Transverse colon (tissue), 4 donors: Measurements from ENCODE around the gene UBE2K. TPM values are rescaled to one million over a fixed set of nuclear protein-coding genes. Genes with fewer than 3 reads are reported as not detected.
"Not testable (repeated sequence)": the region's sequence is repeated elsewhere in the genome, so short reads cannot be mapped to it uniquely, and the experiment has no call there.

Source experiments
- DNase-seq: peaks from one replicate; pipeline ENCODE4 v3.0.0-alpha.2; 2019
- H3K27ac ChIP-seq, 4 donors: fragments of 200-600 bp; sonication (generic); 2 replicates each; pipeline ENCODE4 v1.5.1; 2016 to 2018; ENCODE audit warnings: inconsistent platforms in 4 of 4
- H3K27me3 ChIP-seq: fragments of 200-600 bp; sonication (generic); 2 replicates; pipeline ENCODE4 v1.5.1; 2017; ENCODE audit warnings: inconsistent platforms
- H3K36me3 ChIP-seq, 4 donors: fragments of 200-600 bp; sonication (generic); 2 replicates each; pipeline ENCODE4 v1.5.1; 2017 to 2019; ENCODE audit warnings: inconsistent platforms in 4 of 4
- H3K4me1 ChIP-seq, 4 donors: fragments of 200-600 bp; sonication (generic); 2 replicates each; pipeline ENCODE4 v1.5.1; 2017 to 2020; ENCODE audit warnings: inconsistent platforms in 4 of 4
- H3K4me3 ChIP-seq, 4 donors: fragments of 200-600 bp; sonication (generic); 1 replicate in 1 of 4; 2 replicates in 3 of 4; pipeline versions ENCODE4 v1.5.1 to v1.6.1; 2017 to 2019; ENCODE audit warnings: inconsistent platforms in 4 of 4
- H3K9me3 ChIP-seq, 2 donors: fragments of 200-600 bp; sonication (generic); 2 replicates each; pipeline ENCODE4 v1.5.1; 2017 to 2019; ENCODE audit warnings: inconsistent platforms in 2 of 2
- CTCF ChIP-seq, 5 experiments: fragments of 200-600 bp in 3 of 5; fragments of 450-650 bp in 2 of 5; sonication (generic) in 3 of 5; IDR thresholded peaks; 1 replicate in 2 of 5; 2 replicates in 3 of 5; pipeline ENCODE4 v1.5.1; 2016 to 2017; ENCODE audit warnings: antibody characterized with exemption in 5 of 5, inconsistent platforms in 3 of 5, mild to moderate bottlenecking in 2 of 5, moderate library complexity in 1 of 5
- EP300 ChIP-seq: sonication (generic); formaldehyde crosslinking; IDR thresholded peaks from one replicate; pipeline ENCODE4 v1.6.1; 2017; ENCODE audit warnings: antibody characterized with exemption, low read depth
- POLR2A ChIP-seq: fragments of 450-650 bp; IDR thresholded peaks from one replicate; pipeline ENCODE4 v1.6.1; 2016; ENCODE audit warnings: antibody characterized with exemption, mild to moderate bottlenecking, moderate library complexity
- POLR2AphosphoS5 ChIP-seq, 3 donors: sonication (generic); formaldehyde crosslinking; IDR thresholded peaks; one replicate each; pipeline ENCODE4 v1.6.1; 2016; ENCODE audit warnings: antibody characterized with exemption in 3 of 3
- WGBS, 2 donors: methylation state at CpG; one replicate each; pipeline ENCODE4 v1.1.5; 2018; ENCODE audit warnings: low coverage in 1 of 2; 5-methylcytosine and 5-hydroxymethylcytosine counted together
- in situ Hi-C, 4 donors: fragments of 200-750 bp; cut with MboI; loops; one replicate each; pipeline versions ENCODE4 v1.15.0 to v1.15.1; 2017; ENCODE audit warnings: low sequenced_read_pairs in 3 of 4, low pct_ligation_motif_present in 1 of 4, low pct_unique_long_range_greater_than_20kb in 1 of 4
- intact Hi-C: fragments of 100-400 bp; cut with DNase I; formaldehyde crosslinking; loops from one replicate; pipeline ENCODE4 v1.15.1; 2023; ENCODE audit warnings: low total_unique reads
- total RNA-seq, 4 donors: library from RNA; depleted of rRNA; stranded (reverse); fragments of >200 nt; gene quantifications; one replicate each; pipeline ENCODE4 v1.1.0, GENCODE V29; 2016

Gene UBE2K
- total RNA-seq, 4 donors from 2014 or later = 18.9 to 48.6 (median 37.3) TPM

DNA sequence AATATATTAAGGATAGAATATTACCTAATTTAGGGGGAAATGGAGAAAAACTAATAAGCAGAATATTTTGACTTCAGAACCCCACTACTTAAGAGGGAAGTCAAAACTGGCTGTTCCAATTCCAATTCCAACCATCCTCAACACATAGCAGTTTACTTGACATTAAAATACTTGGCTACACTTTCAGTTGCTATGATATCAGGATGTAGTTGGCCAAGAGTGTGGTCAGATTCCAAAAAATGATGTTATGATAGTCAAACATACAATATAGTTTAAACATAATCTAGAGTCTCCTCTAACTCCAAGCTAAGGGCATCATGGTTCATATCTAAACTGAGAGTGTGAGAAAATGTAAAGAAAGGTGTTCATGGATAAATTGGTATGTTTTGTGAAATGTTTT is 42.7 kb upstream of the UBE2K start:
- Histone ChIP-seq H3K9me3 (no peaks in the 10 kb centered on the region), H3K36me3 (no peaks in the 10 kb centered on the region), H3K4me1 (peaks cover 0 to 7% (median 0%) of the 10 kb centered on the region in 4 donors), H3K27ac (peak overlapping the region in 3 of 4 donors; percentile 14 to 58 (median 22)), H3K27me3 (no peaks in the 10 kb centered on the region), H3K4me3 (no peak overlapping the region)
- intact Hi-C loops = no loop called here
- DNase-seq = no peak
- no peak for TF ChIP-seq POLR2A
- no peak for TF ChIP-seq CTCF (IDR thresholded peaks at IDR 0.05)
- TF ChIP-seq EP300 = no peak
- TF ChIP-seq POLR2AphosphoS5 (IDR thresholded peaks at IDR 0.05) = no peak
- in situ Hi-C loops = no loop called here

- in situ Hi-C loops = no loop called here
These were observed 42.1 kb upstream of the UBE2K start for GRCh38 chr4:39655876-39656275.

DNA sequence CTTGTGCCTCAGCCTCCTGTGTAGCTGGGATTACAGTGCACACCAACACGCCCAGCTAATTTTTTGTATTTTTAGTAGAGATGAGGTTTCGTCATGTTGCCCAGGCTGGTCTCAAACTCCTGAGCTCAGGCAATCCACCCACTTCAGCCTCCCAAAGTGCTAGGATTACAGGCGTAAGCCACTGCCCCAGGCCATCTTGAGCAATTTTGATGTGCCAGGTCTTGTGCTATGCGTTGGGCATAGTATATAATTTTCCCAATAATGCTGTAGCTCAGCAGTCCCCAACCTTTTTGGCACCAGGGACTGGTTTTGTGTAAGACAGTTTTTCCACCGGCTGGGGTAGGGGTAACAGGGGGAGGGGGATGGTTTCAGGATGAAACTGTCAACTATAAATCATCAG is 41.3 kb upstream of the UBE2K start:
- H3K27ac ChIP-seq, H3K4me1 ChIP-seq, H3K4me3 ChIP-seq, H3K9me3 ChIP-seq, H3K36me3 ChIP-seq, intact Hi-C loops, in situ Hi-C loops, DNase-seq, H3K27me3 ChIP-seq: not testable (repeated sequence)
- WGBS, 2 donors = 87% methylated on average over 5 of the region's 5 CpGs; no CpG with 5 or more reads in 1 of the 2 donors

More at GRCh38 chr4:39655876-39656275, 42.1 kb upstream of the UBE2K start:
- no peaks in the 10 kb centered on the region for H3K27me3 ChIP-seq
- intact Hi-C loops = no loop called here
- DNase-seq = no peak
- H3K9me3 ChIP-seq = no peaks in the 10 kb centered on the region
- no peak overlapping the region for H3K4me3 ChIP-seq
- H3K36me3 ChIP-seq = no peaks in the 10 kb centered on the region
- 72 to 80% methylated on average over 3 of the region's 3 CpGs for WGBS, 2 donors
- peaks cover 0 to 7% (median 0%) of the 10 kb centered on the region in 4 donors for H3K4me1 ChIP-seq
- TF ChIP-seq POLR2A = no peak
- no peak for TF ChIP-seq CTCF (IDR thresholded peaks at IDR 0.05)
- TF ChIP-seq POLR2AphosphoS5 (IDR thresholded peaks at IDR 0.05) = peak in 2 of 3 donors; percentile 57 to 68
- TF ChIP-seq EP300 = no peak
- peak overlapping the region in 3 of 4 donors; percentile 22 to 58 (median 23) for H3K27ac ChIP-seq

GRCh38 chr4:39657465-39657864 is 40.5 kb upstream of the UBE2K start:
- in situ Hi-C loops (no loop called here), intact Hi-C loops (no loop called here)
- DNase-seq = no peak
- no peaks in the 10 kb centered on the region for H3K9me3 ChIP-seq
- WGBS, 2 donors = 72 to 77% methylated on average over 4 to 6 of the region's 6 CpGs
- no peaks in the 10 kb centered on the region for H3K36me3 ChIP-seq
- H3K4me1 ChIP-seq = peaks cover 0 to 7% (median 0%) of the 10 kb centered on the region in 4 donors
- no peaks in the 10 kb centered on the region for H3K27me3 ChIP-seq
- H3K4me3 ChIP-seq = no peak overlapping the region
- TF ChIP-seq CTCF (IDR thresholded peaks at IDR 0.05) (no peak), EP300 (no peak), POLR2A (no peak), POLR2AphosphoS5 (IDR thresholded peaks at IDR 0.05) (no peak)
- H3K27ac ChIP-seq = no peak overlapping the region

DNA sequence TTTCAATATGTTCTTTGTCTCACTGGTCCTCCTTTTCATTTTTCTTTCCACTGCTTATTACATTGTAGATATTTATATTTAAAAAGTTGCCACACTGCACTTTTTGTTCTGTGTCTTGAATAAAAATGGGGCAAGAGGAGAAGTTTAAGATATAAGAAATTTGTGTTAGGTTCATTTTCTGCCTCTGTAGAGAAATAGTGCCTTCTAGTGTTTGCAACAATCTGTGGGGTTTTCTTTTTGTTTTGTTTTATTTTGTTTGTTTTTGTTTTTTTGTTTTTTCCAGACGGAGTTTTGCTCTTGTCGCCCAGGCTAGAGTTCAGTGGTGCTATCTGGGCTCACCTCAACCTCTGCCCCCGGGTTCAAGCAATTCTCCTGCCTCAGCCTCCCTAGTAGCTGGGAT is 39.2 kb upstream of the UBE2K start:
- in situ Hi-C loops = no loop called here
- WGBS, 2 donors = 60 to 80% methylated on average over 1 to 3 of the region's 3 CpGs
- intact Hi-C loops = no loop called here

More for the DNA sequence above, 39.2 kb upstream of the UBE2K start:
- Histone ChIP-seq H3K4me1 (peaks cover 0 to 7% (median 0%) of the 10 kb centered on the region in 4 donors), H3K9me3 (no peaks in the 10 kb centered on the region), H3K27ac (no peak overlapping the region), H3K27me3 (no peaks in the 10 kb centered on the region), H3K36me3 (no peaks in the 10 kb centered on the region), H3K4me3 (no peak overlapping the region)
- no peak for DNase-seq
- TF ChIP-seq POLR2A (no peak), CTCF (IDR thresholded peaks at IDR 0.05) (peak in 3 of 5 experiments; percentile 17 to 25 (median 19))
